ENCODE data around the gene JUND.

JUND gene

DNA sequence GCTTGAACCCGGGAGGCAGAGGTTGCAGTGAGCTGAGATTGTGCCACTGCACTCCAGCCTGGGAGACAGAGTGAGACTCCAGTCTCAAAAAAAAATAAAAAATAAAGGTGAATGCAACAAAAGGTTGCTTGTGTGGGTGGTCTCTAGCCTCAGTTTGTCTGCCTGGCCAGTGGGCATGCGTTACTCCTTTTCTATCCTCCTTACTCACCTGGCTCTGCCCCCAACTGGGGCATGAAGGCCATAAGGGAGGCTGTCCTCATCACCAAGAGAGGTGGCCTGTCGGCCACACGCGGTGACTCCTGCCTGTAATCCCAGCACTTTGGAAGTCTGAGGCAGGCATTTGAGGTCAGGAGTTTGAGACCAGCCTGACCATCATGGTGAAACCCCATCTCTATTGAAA is 1.9 kb upstream of the JUND start:
- H3K4me3 ChIP-seq (ENCODE audit: control insufficient read depth, low read depth, low read length), result no peak overlapping the region
- DNase-seq (ENCODE audit: low read depth), result no peak
- TF ChIP-seq, protein P1, sequence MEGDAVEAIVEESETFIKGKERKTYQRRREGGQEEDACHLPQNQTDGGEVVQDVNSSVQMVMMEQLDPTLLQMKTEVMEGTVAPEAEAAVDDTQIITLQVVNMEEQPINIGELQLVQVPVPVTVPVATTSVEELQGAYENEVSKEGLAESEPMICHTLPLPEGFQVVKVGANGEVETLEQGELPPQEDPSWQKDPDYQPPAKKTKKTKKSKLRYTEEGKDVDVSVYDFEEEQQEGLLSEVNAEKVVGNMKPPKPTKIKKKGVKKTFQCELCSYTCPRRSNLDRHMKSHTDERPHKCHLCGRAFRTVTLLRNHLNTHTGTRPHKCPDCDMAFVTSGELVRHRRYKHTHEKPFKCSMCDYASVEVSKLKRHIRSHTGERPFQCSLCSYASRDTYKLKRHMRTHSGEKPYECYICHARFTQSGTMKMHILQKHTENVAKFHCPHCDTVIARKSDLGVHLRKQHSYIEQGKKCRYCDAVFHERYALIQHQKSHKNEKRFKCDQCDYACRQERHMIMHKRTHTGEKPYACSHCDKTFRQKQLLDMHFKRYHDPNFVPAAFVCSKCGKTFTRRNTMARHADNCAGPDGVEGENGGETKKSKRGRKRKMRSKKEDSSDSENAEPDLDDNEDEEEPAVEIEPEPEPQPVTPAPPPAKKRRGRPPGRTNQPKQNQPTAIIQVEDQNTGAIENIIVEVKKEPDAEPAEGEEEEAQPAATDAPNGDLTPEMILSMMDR (conservative IDR thresholded peaks at IDR 0.05; ENCODE audit: control insufficient read depth, insufficient read depth, low read depth, low read length), result no peak

DNA sequence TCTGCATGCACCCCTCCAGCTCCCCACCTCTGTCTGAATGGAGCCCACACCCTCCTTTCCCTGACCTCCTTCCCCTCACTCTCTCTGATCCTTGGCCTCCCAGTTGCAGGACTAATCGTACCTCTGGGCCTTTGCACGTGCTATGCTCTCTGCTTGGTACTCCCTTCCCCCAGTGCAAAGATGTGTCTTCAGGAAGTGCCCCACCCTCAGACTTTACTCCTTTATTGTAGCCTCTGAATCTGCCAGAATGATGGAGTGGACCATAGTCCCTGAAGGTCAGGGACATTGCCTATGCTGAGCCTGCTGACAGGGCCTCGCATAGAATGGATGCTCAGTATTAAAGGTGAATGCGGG is 1.3 kb upstream of the JUND start:
- TF ChIP-seq, protein P1 (conservative IDR thresholded peaks at IDR 0.05; ENCODE audit: control insufficient read depth, insufficient read depth, low read depth, low read length), result no peak
- no peak for DNase-seq (ENCODE audit: low read depth)

DNA sequence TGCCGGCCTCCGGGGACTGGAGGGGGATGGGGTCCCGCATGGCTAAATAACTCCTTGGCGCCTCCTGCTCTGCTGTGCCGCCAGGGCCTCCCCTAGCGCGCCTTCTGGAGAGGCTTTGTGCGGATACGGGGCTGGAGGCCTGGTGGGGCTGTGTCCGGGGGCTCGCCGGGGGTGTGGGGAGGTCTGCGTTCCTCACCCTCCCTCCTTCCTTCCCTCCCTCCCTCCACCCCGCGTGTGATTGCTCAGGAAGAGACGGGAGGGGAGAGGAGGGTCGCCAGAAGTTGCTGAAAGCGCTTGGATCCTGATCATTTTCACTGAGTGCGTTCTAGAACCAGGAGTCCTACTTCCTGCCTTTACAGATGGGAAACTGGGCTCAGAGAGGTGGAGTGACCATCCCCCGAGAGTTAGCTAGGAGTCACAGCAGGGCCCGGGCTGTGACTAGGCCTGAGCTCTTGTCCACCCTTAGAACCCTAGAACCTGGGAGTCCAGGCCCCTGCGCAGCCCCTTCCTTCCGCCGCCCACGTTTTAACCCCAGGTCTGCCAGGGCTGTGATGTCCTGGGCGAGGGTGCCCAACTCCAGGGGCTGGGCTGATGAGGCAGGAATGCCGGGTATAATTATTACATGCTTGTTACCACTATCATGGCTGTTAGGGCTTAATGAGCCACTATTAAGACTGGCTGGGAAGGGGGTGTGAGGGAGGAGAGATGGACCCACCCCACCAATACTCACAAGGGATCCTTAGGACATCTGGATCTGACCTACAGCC is 782 bp upstream of the JUND start:
- TF ChIP-seq, protein P1 (conservative IDR thresholded peaks at IDR 0.05; ENCODE audit: control insufficient read depth, insufficient read depth, low read depth, low read length), result peak; percentile 16
- DNase-seq (ENCODE audit: low read depth), result peak; percentile 76
- peak overlapping the region; percentile 40 for H3K4me3 ChIP-seq (ENCODE audit: control insufficient read depth, low read depth, low read length)

More for the DNA sequence above, 1.3 kb upstream of the JUND start:
- no peak overlapping the region for H3K4me3 ChIP-seq (ENCODE audit: control insufficient read depth, low read depth, low read length)

DNA sequence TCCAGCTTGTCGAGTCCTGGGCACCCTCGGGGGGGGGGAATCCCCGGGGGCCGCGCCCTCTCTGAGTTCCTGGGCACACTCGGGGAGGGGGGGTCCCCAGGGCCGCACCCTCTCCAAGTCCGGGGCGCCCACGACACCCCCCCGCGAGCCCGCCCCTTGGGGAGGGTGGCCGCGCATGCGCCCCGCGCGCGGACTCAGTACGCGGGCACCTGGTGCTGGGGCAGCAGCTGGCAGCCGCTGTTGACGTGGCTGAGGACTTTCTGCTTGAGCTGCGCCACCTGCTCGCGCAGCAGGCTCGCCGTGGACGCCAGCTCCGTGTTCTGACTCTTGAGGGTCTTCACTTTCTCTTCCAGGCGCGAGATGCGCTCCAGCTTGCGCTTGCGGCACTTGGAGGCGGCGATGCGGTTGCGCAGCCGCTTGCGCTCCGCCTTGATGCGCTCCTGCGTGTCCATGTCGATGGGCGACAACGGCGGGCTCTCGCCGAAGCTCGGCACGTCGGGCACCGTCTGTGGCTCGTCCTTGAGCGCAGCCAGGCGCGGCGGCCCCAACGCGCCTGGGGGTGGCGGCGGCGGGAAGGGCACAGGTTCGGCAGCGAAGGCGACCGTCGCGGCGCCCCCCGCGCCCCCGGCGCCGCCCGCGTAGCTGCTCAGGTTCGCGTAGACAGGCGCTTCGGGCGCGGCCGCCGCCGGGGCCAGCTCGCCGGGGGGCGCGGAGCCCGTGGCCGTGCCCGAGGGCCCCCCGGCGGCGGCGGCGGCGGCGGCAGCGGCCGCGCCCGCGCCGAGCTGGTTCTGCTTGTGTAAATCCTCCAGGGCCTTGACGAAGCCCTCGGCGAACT is 958 bp downstream of the JUND start:
- peak; percentile 66 for DNase-seq (ENCODE audit: low read depth)
- TF ChIP-seq, protein P1 (conservative IDR thresholded peaks at IDR 0.05; ENCODE audit: control insufficient read depth, insufficient read depth, low read depth, low read length), result no peak
- peak overlapping the region; percentile 92 for H3K4me3 ChIP-seq (ENCODE audit: control insufficient read depth, low read depth, low read length)

DNA sequence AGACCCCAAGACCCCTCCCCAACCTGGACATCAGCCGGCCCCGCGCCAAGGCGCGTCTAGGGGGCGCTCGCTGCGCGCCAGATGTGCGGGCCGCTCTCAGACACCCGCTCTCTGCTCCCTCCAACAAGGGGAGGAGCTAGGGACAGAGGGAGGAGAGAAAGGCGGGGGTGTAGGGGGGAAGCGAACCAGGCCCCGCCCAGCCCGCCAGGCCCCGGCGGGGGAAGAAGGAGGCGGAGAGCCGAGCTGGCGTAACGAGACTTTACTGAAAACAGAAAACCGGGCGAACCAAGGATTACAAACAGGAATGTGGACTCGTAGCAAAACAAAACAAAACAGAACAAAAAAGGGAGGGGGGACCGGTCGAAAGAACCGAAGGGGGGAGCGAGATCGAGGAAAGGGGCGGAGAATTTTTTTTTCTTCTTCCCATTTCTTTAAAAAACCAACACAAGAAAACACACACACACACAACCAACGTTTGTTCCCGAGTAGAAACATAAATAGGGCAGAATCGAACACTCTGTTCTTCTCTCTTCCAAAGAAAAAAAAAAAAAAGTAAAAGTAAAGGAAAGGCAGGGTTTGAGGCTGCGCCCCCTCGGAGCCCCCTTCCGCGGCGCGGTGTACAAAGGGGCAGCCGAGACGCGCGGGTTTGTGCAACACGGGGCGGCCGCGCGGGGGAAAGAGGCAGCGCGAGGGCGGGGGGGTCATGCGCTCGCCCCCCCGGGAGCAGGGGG is 1.7 kb downstream of the JUND start:
- peak; percentile 94 for DNase-seq (ENCODE audit: low read depth)
- peak overlapping the region; percentile 92 for H3K4me3 ChIP-seq (ENCODE audit: control insufficient read depth, low read depth, low read length)
- TF ChIP-seq, protein P1 (conservative IDR thresholded peaks at IDR 0.05; ENCODE audit: control insufficient read depth, insufficient read depth, low read depth, low read length), result peak; percentile 86

DNA sequence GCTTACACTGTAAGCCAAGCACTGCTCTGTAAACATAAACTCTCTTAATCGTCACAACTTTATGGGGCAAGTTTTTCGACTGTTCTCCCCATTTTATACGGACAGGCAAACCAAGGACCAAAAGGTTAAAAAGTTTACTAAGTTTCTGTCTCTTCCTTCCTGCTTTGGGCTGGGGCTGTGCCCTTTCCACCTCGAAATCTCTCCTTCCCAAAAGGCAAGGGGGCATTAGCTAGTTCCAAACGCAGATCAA is 2.2 kb downstream of the JUND start:
- TF ChIP-seq, protein P1 (conservative IDR thresholded peaks at IDR 0.05; ENCODE audit: control insufficient read depth, insufficient read depth, low read depth, low read length), result no peak
- H3K4me3 ChIP-seq (ENCODE audit: control insufficient read depth, low read depth, low read length), result peak overlapping the region; percentile 92
- DNase-seq (ENCODE audit: low read depth), result no peak
